GM19025 (cell line): ENCODE data around the gene LRRC3B.

Source experiments
- ATAC-seq: cut with Tn5 transposase; IDR thresholded peaks from one replicate; pipeline ENCODE4 v1.9.1; 2021; ENCODE audit warnings: mild to moderate bottlenecking, low read depth, moderate library complexity; ENCODE audit not compliant: unreplicated experiment

LRRC3B gene

DNA sequence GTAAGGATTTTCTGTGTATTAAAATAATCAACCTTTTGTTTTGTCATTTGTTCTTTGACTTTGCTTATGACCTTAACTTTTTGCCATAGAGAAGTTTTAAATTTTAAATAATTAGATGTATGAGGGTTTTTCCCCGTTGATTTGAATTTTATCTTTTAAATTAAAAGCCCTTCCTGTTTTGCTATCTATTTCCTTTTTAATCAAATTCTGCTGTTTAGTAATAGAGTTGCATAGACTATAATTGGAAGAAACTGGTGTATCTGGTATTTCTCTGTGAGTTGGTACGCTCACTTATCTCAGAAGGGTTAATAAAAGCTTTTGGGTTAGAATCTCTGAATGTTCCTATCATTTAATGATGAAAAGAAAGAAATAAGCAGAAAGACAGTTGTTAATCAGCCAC, 82.2 kb downstream of the LRRC3B start:
- no peak for ATAC-seq

DNA sequence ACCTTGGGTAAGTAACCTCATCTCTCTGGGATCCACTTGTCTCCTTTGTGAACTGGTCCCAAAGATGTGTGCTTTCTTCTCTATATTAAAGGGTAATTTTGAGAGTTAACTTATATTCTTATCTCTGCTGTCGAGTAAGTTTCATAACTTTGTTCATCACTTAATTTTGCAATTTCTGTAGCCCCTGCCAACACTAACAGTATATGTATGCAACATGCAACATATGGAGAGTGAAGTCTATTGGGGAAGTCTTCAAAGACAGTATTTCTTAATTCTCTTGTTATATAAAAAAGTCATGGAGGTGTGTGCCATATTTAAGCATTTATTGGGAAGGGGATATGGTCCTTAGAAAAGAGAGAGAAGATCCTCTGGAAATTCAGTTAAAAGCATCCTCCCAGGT, 85.9 kb downstream of the LRRC3B start:
- no peak for ATAC-seq

DNA sequence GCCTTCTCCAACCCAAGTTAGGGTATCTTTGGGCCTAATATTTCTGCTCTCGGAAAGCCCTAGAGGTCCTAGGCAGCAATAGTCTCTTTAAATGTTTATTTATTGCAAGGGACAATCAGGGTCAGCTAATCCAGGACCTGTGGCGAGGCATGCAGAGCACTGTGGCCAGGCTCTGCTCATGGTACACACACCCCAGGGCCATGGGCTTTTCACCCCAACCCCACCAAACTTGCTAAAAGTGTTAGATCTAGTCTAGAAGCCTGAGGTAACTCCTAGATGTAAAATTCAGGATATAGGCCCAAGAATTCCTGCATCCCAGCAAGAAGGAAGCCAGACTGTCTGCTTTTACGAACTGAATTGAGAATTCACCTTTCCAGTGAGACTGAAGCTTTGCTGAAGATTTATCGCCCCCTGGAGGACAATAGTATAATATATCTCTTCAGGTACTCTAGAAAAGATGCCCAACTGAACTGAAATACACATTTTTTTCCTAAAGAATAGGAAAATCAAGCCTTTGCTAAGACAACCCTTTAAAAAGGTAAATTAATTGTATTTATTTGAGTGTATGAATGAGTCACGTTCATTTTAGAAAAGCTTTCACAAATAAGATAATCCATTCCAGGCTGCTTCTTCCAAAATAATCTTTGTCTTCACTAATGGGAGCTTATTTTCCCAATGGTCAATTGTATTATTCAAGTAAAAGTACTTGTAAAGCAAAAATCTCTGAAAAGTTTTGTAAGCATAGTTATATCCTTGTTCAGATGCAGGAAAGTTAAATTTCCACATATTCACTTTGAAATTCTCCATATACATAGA, 89.8 kb downstream of the LRRC3B start:
- peak; percentile 58 for ATAC-seq

DNA sequence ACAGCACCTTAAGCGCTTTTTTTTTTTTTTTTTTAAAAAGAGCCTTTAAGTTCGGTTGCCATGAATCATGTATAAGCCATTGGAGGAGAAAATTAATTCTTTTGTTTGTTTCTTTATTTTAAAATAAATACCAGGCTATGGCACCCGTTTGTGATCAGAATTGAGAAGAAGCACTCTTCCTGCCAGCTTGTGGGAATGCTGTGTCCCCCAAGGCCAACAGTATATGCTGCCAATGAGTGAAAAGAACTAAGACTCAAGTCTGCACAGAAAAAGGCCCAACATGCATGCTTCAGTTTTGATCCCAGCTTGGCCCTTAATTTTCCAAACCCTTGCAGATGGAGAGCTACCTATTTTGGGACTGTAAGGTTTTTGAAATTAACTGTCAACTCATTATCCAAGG, 90.5 kb downstream of the LRRC3B start:
- no peak for ATAC-seq

DNA sequence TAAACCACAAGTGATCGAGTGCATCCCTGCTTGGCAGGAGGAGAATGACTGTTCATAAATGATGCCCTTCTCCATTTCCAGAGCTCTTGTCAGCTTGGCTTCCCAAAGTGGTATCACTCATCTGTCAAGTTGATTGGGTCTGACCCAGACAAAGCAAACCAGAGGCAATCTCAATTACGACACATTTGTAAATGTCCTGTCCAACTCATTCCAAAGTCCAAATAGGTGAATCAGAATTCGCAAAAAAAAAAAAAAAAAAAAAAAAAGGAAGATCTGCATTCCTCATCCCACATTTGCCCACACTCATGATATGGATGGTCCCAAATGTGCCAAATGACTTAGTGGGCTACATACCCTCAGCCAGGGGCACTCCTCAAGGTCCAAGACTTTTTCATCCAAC, 91.9 kb downstream of the LRRC3B start:
- no peak for ATAC-seq

DNA sequence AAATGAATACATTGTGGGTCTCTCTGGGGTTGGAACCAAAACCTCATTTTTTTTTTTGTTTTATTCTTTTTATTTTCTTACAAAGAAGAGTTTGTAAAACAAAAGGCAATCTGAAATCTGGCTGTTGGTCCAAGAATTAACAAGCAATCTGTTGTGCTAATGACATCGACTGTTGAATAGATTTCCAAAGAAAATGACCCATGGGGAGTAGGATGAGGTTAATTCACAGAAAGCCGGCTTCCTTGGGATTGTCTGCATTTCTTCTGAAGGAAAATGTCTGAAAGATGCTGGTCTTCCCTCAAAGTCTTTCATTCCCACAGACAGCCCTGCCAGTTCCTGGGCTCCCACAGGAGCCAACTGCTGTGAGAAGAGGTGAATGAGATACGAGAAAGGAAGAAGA, 92.9 kb downstream of the LRRC3B start:
- no peak for ATAC-seq

DNA sequence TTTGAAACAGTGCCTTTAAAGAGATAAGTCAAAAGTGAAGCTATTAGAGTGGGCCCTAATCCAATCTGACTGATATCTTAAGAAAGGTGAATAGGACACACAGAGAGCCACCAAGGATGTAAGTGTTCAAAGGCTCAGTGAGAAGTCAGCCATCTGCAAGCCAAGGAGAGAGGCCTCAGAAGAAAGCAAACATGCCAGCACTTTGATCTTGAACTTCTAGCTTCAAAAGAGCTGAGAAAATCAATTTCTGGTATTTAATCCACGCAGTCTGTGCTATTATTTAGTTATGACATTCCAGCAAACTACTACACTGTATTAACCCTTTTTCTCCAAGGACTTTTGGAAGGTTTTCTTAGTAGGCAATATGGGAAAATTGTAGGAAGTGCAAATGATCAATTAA, 95.7 kb downstream of the LRRC3B start:
- ATAC-seq: no peak

DNA sequence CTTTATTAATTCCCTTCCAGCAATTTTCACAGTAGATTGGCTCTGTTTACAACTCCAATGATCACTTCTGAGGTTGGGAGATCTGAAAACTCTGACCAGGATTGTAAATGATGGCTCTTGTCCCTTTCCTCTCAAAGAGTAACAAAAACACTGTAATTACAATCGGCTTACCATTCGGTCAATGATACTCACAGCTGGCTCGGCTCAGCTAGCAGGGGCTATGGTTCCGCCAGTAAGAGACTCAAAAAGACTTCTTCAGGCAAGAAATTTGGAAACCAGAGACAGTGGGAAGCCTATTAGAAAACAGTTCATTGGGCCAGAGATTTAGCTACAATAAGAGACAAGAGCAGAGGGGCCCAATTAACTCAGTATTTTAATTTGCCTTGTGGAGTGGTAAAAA, 96.6 kb downstream of the LRRC3B start:
- ATAC-seq: no peak

DNA sequence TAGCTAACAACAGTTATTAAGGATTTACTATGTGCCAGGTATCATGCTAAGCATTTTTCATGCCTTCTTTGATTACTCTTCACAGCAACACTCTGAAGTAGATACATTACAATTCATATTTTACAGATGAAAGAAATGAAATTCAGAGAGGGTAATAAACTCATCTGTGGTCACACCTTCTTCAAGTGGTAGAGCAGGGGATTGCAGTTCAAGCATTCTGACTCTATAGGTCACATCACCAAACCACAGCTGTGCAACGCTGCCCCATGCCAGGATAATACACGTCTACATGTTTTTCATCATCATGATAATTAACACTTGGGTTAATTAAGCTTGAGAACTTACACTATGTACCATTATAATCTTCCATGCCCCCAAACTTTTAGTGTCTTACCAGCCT, 98.5 kb downstream of the LRRC3B start:
- ATAC-seq: no peak

DNA sequence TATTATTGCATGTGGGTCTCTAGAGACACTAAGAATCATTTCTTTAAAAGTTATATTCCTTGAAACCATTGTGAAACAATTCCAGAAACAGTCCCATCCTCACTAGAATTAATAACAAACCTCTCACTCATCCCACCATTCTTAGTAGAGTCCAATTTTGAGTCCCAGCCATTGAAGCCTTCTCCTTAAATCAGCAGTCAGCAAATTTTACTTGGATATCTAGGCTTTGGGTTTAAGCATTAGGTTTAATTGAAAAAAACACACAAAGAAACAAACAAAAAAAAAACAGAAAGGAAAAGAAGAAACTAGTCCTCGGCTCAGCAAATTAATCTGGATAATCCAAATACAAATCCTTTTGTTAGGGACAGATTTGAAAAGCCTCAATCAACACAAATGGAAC, 109.3 kb downstream of the LRRC3B start:
- ATAC-seq: no peak

DNA sequence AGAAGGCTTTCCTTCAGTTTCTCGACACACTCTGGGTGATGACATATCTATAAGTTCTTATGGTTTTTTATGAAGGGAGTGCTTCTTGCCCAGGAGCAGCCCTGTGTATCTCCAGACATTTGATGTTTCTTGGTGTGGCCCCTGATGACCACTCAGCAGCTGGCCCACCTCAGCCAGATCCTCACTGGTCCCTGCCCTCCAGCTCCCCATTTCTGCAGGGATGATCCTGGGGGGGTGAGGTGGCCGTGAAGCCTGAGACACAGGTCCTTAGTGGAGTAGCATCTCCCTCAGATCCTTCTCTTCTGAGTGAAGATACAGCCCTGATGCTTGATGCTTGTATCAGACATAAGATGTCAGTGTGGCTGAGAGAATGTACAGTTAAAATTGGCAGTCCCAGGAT, 127.7 kb downstream of the LRRC3B start:
- ATAC-seq: no peak

DNA sequence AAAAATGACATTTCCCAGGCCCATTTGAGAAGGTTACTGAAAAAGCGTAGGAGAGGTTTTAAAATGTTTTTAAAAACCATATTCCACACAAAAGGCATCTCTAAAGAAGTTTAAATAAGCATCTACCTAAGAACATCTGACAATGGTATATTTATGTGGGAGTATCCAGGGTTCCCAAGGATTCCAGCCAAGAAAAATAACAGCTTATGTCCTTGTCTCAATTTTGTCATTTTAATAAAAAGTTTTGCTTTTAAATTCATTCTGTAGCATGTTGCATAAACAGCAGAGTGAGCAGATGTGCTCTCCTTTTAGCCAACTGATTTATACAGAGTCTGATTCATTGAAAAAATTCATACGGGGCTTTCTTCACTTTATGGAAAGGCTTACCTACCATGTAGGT, 129.9 kb downstream of the LRRC3B start:
- no peak for ATAC-seq

DNA sequence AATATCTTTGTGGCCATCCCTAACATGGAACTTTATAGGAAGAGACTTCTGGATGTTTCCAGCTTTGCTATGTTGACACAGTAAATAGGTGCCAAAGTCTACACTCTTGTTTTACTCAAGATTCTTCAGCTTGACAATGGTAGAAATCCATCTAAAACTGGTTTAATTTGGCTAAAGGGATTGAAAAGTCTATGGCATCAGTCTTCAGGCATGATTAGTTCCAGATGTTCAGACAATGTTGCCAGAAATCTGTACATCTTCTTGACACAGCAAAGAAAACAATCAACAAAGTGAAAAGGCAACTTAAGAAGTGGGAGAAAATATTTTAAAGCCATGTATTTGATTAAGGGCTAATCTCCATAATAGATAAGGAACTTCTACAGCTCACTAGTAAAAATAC, 130.5 kb downstream of the LRRC3B start:
- ATAC-seq: no peak

DNA sequence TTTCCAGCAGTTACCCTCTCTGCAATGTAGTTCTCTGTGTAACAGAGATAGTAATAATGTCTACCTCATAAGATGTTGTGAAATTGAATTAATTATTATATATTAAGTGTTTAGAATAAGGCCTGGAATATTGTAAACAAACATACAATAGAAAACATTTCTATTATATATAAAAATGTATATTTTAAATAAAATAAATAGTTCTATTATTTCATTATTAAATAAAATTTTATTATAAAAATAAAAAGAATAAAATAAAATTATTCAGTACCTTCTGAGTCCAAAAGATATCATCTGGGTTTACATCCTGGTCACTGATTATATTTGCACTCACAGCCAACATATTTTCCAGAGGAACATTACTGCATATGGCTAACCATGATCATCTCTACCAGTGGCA, 135.4 kb downstream of the LRRC3B start:
- no peak for ATAC-seq
